ENCODE data around the gene ANO2.

Gene ANO2

DNA sequence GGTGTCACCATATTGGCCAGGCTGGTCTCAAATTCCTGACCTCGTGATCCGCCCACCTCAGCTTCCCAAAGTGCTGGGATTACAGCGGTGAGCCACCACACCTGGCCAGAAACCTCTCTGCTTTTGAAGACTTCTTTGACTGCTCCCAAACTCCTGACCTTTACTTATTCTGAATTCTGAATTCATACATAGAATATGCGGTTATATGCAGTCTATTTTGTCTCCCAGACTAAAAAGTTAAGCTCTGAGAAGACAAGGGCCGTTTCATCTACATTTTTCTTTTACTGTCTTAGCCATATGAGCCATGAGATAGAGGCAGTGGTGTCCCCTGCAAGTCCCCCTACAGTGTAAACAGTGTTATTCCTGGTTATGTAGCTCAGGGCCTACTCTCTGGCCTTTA lies 333.9 kb downstream of the ANO2 start:
- DNase-seq: no peak

DNA sequence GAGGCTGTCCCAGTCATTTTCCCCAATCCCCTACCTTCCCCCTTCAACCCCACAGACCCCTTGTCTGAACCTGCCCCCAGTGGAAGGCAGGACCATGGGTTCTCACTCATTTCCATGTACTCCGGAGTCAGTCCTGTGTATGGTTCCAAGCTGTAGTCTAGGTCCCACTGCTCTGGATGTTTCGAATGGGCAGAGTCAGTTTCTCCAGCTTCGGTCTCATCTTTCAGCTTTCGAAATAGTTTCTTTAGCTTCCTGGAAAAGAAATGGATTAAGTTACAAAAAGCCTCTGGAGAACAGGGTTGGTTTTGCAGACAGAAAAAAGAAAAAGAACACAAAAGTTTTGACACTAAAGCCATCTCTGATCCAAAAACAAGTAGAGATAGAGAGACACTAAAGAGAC lies 345.7 kb downstream of the ANO2 start:
- no peak for DNase-seq

DNA sequence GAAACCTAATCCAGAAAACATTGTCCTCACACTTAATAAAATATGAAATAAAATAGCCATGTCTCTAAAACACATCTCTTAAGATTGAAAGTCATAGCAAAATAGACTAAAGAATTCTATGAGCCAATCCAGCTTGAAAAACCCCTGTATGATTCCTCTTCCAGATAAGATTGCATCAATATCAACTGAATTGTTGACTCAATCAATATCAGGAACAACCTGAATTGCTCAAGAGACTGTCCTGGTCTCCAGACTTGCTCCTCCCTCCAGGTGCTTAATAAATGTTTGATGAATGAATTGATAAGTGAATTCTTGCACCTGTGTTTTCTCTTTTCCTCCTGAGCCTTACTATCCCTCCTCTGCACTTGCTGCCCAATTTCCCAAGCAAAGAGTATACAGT lies 351.1 kb downstream of the ANO2 start:
- no peak for DNase-seq

DNA sequence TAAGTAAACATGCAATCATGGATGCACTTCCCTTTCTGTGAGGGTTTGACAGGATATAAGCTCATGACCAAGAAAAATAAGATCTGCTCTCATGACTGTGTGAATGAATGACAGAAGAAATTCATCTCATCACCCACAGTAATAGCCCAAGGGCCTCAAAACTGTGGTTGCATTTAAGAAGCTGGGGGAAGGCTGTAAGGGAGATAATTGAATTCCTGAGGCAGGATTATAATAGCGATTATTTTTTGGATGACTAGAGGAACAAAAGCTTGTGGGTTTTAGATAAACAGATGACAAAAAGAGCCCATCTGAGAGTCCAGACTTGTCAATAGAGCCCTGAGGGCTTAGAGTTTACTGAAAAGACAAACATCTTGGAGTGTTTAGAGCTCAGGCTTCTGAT lies 352.0 kb downstream of the ANO2 start:
- no peak for DNase-seq

DNA sequence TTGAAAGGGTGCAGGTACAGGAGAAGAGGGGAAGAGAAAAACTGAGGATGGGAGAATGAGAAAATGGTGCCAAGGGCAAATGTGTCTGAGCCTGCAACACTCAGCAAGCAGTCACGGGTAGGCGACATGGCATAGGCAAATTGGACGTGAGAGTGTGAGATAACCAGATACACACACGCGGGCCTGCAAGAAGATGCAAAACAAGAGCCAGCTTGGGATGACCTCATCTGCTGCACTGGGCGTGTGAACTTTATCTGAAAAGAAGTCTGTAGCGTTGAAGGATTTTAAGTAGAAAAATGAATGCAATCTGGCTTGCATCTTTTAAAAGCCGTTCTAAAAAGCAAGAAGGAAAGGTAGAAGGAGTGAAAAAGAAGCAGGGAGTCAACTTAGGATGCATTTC lies 352.7 kb downstream of the ANO2 start:
- no peak for DNase-seq

DNA sequence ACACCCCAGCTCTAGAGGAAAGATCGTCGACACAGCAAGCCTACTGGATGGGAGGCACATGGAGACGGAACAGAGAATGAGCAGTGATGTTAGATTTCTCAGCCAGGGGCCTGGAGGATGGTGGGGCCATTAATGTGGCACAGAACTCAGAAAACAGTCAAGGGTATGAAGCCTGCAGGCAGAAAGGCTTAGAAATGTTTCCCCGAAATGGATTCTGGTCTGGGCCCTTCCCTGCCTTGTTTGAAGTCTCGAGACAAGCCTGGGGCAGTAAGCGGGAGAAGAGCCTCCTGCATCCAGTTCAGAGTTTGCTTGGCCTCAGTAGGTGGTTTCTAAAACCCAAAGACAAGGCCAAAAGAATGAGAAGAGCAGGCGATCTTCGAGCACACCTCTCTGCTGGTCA lies 354.7 kb downstream of the ANO2 start:
- no peak for DNase-seq

DNA sequence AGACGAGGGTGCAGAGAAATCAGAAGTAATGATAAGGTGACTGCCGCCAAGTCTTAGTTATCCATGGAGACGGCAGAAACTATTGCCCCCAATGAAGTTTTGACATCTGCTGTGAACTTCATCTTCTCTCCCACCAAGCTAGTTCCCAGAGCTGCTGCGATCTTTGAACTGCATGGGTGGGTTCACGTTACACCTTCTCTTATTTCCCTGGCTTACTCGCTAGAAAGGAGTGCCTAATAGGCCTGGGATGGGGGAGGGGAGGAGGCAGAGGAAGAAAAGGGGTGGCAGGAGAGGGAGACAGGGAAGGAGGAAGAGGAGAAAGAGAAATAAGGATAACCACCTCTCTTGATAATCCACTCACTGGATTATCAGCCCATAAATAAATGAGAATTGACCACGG lies 356.0 kb downstream of the ANO2 start:
- no peak for DNase-seq

- no peak for DNase-seq
Observed at GRCh38 chr12:5588591-5588990, 356.5 kb downstream of the ANO2 start.

- DNase-seq: no peak
Observed at GRCh38 chr12:5588176-5588575, 356.9 kb downstream of the ANO2 start.

DNA sequence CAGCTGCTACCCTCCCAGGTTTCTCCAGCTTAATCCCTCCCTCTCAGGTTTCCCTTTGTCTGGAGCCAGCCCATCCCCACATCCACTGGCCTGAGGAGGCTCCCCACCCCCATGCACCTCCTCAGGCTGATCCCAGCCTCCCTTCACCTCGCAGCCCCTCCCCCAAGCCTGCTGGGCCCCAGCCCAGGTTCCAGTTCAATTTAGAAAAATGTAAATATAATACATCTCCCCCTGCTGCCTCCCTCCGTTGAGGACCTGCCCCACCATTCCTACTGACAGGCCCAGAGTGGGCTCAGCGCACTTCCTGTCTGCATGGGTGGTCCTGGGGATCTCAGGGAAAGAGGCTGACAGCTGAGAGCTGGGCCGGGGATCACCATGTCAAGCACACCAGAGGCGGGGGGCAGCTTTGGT lies 357.3 kb downstream of the ANO2 start:
- no peak for DNase-seq

- no peak for DNase-seq
Observed at GRCh38 chr12:5586201-5586600, 358.9 kb downstream of the ANO2 start.

- DNase-seq: no peak
Observed at GRCh38 chr12:5585178-5585577, 359.9 kb downstream of the ANO2 start.

- no peak for DNase-seq
Observed at GRCh38 chr12:5584412-5585175, 360.5 kb downstream of the ANO2 start.

DNA sequence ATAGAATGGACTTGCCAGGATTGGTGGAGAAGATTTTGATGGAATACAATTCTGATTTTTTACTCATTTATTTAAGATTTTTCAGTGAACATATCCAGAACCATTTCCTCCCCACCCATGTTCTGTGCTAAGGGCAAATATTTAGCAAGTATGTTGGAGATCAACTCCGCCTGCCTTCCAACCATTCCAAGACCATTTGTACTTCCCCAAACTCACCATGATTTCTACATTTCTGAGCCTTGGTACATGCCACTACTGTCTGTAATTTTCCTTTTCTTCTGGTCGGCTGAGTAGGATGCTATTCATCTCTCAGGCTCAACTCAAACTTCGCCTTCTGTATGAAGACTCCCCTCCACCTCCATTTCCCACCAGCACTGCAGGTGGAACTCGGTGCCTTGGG lies 362.5 kb downstream of the ANO2 start:
- DNase-seq: no peak

- no peak for DNase-seq
Observed at GRCh38 chr12:5582018-5582417, 363.0 kb downstream of the ANO2 start.

- DNase-seq: no peak
Observed at GRCh38 chr12:5581616-5582015, 363.4 kb downstream of the ANO2 start.

GRCh38 chr12:5581019-5581418 lies 364.0 kb downstream of the ANO2 start:
- no peak for DNase-seq

GRCh38 chr12:5578775-5579174 lies 366.3 kb downstream of the ANO2 start:
- DNase-seq: no peak

GRCh38 chr12:5577741-5578140 lies 367.3 kb downstream of the ANO2 start:
- no peak for DNase-seq

GRCh38 chr12:5577211-5577612 lies 367.8 kb downstream of the ANO2 start:
- no peak for DNase-seq

DNA sequence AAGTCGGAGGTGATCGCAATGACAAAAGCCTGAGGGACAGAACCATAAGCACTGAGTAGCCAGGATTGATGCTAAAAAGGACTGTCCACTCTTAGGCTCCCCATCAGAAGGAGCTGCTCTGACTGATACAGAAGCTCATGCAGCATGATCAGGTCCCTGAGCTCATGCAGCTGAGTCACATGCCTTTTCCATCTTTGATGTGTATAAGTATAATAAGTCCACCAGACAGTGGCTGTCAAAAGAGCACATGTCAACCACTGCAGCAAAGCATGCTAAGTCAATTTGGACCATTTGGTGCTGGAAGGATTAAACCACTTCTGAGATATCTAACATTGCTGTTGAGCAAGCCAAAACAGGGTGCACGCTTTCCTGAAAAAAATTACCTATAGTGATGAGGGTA lies 369.1 kb downstream of the ANO2 start:
- DNase-seq: no peak

DNA sequence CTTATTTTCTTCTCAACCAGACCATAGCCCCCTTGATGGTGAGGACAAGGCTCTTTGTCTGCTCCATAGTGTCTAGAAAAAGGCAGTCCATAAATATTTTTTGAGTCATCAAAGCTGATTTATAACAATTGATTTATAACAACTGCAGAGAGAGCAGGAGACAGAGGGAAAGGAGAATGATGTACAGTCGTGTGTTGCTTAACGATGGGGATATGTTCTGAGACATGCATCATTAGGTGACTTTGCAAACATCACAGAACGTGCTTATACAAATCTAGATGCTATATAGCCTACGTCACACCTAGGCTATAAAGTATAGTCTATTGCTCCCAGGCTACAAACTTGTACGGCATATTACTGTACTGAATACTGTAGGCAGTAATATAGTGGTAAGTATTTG lies 369.8 kb downstream of the ANO2 start:
- no peak for DNase-seq

DNA sequence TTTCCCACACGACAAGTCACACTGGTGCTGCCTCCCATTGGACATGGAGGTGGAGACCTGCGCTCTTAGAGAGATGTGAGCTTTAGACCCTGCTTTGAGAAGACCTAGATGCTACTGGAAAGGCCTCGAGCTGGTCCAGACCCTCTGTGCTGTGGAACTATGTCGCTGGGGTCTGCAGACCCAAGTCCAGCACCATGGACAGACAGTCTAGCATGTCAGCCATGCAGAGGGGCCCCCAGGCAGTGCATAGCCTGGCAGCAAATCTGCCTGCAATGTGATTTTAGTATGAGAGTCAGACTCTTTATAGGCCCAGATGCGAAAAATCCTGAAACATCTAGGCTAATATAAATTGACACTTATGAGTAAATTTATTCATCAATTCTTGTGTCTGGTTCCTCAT lies 371.7 kb downstream of the ANO2 start:
- DNase-seq: no peak

- DNase-seq: no peak
Observed at GRCh38 chr12:5571115-5571514, 373.9 kb downstream of the ANO2 start.

DNA sequence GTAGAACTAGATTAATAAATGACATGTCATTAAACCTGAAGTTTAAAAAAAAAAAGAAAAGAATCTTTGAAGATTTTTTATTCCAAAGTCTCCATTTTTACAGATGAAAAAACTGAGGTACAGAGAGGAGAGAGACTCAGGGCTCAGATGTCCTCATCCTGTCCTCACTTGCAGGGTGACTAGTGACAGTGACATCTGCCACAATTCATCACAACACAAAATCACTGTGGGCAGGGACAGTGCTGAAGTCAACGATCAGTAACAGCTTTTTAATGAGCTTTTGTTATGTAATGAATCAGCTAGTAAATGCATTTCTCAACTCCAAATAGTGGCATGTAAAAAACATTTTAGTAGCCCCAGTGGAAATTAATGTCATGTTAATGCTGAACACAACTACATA lies 374.6 kb downstream of the ANO2 start:
- DNase-seq: no peak
